Measurements from ENCODE around the gene TMEM135.
A peak's percentile ranks its signal among the peaks of the same experiment; 100 is the strongest.
"Not testable (repeated sequence)": the region's sequence is repeated elsewhere in the genome, so short reads cannot be mapped to it uniquely, and the experiment has no call there.

TMEM135 gene

DNA sequence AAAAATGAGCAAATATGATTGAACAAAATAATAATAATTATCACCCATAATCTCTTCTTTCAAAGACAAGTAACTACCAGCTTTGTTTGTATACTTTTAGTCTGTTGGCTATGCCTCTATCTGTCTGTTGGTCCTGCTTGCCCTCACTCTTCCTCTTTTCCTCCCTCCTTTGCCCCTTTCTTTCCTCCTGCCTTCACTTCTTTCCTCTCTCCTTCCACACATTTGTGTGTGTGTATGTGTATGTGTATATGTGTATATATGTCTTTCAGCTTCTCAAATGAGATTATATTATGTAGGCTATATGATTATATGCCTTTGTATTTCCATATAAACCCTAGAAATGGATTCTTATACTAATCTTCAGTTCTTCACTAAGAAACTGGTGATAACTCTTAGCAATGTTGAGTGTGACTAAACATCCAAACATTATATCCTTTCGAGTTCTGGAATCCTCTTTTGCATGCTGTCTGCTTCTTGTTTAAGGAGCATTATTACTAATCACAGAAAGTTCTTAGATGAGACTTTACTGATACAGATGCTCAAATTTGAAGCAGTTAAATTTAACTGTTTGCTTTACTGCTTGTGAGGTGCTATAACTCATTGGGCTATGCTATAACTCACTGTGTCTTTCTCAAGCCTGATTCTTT lies 219.1 kb downstream of the TMEM135 start:
- no peak overlapping the region for H3K27ac Mint-ChIP-seq
- H3K4me3 Mint-ChIP-seq = no peak overlapping the region
- H3K9me3 Mint-ChIP-seq = peaks cover 0 to 3% of the 10 kb centered on the region in 2 donors
- no peak for ATAC-seq
- peaks cover 10% of the 10 kb centered on the region for H3K4me1 Mint-ChIP-seq
- no peak for DNase-seq
- H3K27me3 Mint-ChIP-seq = no peaks in the 10 kb centered on the region

- no peak for DNase-seq
- H3K4me3 Mint-ChIP-seq = no peak overlapping the region
- no peaks in the 10 kb centered on the region for H3K9me3 Mint-ChIP-seq
- H3K27me3 Mint-ChIP-seq = no peaks in the 10 kb centered on the region
- H3K27ac Mint-ChIP-seq = peak overlapping the region; percentile 23 to 79
- no peak for ATAC-seq
- peaks cover 6% of the 10 kb centered on the region for H3K4me1 Mint-ChIP-seq
Observed at GRCh38 chr11:87258171-87258833, 220.6 kb downstream of the TMEM135 start.

DNA sequence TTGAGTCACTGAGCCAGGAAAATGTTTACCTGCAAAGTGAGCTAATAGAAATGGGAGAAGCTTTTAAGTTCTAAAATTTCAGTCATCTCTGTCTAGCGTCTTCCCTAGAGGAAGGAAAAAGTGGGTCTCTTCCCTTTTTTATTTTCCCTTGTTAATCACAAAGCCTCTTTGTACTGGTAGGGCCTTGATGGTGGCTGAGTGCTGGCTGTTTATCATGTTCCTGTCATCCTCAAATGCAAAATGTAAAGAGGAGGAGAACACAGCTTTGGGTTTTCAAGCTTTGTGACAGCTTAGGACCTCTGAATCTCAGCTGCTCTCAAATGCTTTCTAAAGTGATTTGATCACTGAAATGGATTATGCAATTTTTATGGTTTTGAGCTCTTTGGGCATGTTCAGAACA lies 222.0 kb downstream of the TMEM135 start:
- Mint-ChIP-seq H3K27me3 (no peaks in the 10 kb centered on the region), H3K4me1 (peaks cover 6% of the 10 kb centered on the region), H3K27ac (no peak overlapping the region), H3K9me3 (no peaks in the 10 kb centered on the region), H3K4me3 (no peak overlapping the region)
- DNase-seq (no peak), ATAC-seq (no peak)

DNA sequence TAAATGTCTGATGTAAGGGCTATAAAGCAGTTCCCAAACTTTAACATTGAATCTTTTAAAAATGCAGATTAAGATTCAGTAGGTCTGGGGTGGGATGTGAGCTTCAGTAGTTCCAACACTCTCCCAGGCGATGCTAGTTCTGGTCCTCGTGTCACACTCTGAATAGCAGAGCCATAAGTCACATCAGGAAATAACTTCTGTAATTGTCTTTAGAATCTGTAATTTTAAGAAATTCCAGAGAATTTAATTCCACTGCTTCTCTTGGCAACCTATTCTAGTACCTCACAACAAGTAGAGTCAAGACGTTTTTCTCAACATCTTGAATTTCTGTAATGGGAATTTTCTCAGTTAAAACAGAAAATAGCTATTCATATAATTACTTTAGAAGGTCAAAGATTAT lies 223.1 kb downstream of the TMEM135 start:
- Mint-ChIP-seq H3K4me3 (no peak overlapping the region), H3K4me1 (no peaks in the 10 kb centered on the region), H3K9me3 (no peaks in the 10 kb centered on the region), H3K27me3 (no peaks in the 10 kb centered on the region), H3K27ac (no peak overlapping the region)
- ATAC-seq (no peak), DNase-seq (no peak)

DNA sequence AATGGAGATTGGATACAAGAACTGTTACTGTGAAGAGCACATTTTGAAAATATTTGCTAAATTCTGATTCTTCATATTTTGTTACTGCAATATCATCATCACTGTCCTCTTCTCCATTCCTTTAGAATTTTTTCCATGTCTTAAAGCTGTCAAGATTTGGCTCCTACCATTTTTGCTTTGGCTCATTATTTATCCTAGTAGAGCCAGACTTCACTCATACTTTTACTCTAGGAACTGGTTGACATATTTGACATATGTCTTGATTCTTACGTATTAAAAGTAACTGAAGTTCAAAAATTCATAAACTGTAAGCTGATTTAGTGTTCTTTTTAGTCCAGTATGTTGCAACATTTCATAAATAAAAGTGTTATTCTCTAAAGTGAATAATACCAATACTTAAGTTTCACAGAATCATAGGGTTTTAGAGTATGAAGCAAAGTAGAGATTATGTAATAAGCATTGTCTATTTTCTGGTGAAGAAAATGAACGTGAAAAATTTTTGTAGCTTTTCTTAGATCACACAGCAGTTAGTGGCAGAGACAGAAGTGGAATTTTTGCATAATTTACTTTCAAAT lies 225.6 kb downstream of the TMEM135 start:
- Mint-ChIP-seq H3K9me3 (no peaks in the 10 kb centered on the region), H3K27me3 (no peaks in the 10 kb centered on the region), H3K27ac (no peak overlapping the region), H3K4me1 (no peaks in the 10 kb centered on the region), H3K4me3 (no peak overlapping the region)
- DNase-seq (no peak), ATAC-seq (no peak)

GRCh38 chr11:87263979-87264378 lies 226.2 kb downstream of the TMEM135 start:
- Mint-ChIP-seq H3K4me3 (no peak overlapping the region), H3K27ac (no peak overlapping the region)
- ATAC-seq = no peak

GRCh38 chr11:87265132-87265531 lies 227.4 kb downstream of the TMEM135 start:
- H3K4me3 Mint-ChIP-seq = no peak overlapping the region
- H3K27ac Mint-ChIP-seq = no peak overlapping the region
- DNase-seq (no peak), ATAC-seq (no peak)
- H3K9me3 Mint-ChIP-seq = no peaks in the 10 kb centered on the region
- no peaks in the 10 kb centered on the region for H3K27me3 Mint-ChIP-seq
- no peaks in the 10 kb centered on the region for H3K4me1 Mint-ChIP-seq

More at GRCh38 chr11:87263979-87264378, 226.2 kb downstream of the TMEM135 start:
- Mint-ChIP-seq H3K9me3 (no peaks in the 10 kb centered on the region), H3K4me1 (no peaks in the 10 kb centered on the region), H3K27me3 (no peaks in the 10 kb centered on the region)
- DNase-seq = no peak

DNA sequence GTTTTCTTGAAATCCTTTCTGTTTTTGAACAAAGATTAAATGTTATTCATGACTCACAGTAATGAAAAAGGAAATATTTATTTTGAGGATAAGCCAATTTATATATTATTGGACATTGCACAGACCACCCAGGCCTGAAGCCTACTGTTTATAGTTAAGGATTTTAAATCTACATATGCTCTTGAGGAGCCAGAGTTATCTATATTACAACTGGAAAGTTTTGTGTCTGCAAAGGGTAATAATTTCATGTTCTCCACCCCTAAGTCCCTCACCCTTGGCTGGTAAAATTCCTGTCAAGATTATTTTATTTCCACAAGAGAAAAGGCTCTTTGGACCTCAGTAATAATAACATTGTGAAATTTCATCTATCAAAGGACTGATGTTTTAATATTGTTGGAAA lies 228.2 kb downstream of the TMEM135 start:
- H3K9me3 Mint-ChIP-seq = no peaks in the 10 kb centered on the region
- H3K27ac Mint-ChIP-seq = no peak overlapping the region
- DNase-seq (no peak), ATAC-seq (no peak)
- no peaks in the 10 kb centered on the region for H3K27me3 Mint-ChIP-seq
- H3K4me1 Mint-ChIP-seq = no peaks in the 10 kb centered on the region
- H3K4me3 Mint-ChIP-seq = no peak overlapping the region

GRCh38 chr11:87266751-87267150 lies 229.0 kb downstream of the TMEM135 start:
- H3K4me1 Mint-ChIP-seq = no peaks in the 10 kb centered on the region
- H3K27me3 Mint-ChIP-seq = no peaks in the 10 kb centered on the region
- no peak overlapping the region for H3K27ac Mint-ChIP-seq
- DNase-seq (no peak), ATAC-seq (no peak)
- no peak overlapping the region for H3K4me3 Mint-ChIP-seq
- no peaks in the 10 kb centered on the region for H3K9me3 Mint-ChIP-seq

DNA sequence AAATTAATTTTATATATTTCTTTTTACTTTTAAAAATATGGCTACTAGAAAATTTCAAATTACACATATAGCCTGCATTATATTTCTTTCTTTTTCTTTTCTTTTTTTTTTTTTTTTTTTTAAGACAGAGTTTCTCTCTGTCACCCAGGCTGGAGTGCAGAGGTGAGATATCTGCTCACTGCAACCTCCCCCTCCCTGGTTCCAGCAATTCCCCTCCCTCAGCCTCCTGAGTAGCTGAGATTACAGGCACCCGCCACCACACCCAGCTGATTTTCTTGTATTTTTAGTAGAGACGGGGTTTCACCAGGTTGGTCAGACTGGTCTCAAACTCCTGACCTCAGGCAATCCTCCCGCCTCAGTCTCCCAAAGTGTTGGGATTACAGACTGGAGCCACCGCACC lies 234.2 kb downstream of the TMEM135 start:
- H3K4me3 Mint-ChIP-seq, H3K9me3 Mint-ChIP-seq, DNase-seq, H3K4me1 Mint-ChIP-seq, ATAC-seq, H3K27me3 Mint-ChIP-seq, H3K27ac Mint-ChIP-seq: not testable (repeated sequence)

- no peaks in the 10 kb centered on the region for H3K9me3 Mint-ChIP-seq
- no peaks in the 10 kb centered on the region for H3K4me1 Mint-ChIP-seq
- H3K4me3 Mint-ChIP-seq = no peak overlapping the region
- H3K27ac Mint-ChIP-seq = no peak overlapping the region
- DNase-seq = no peak
- H3K27me3 Mint-ChIP-seq = no peaks in the 10 kb centered on the region
- ATAC-seq = no peak
Observed at GRCh38 chr11:87275176-87275575, 237.4 kb downstream of the TMEM135 start.

- no peak for ATAC-seq
- no peak for DNase-seq
- no peak overlapping the region for H3K4me3 Mint-ChIP-seq
- H3K27ac Mint-ChIP-seq = no peak overlapping the region
- H3K4me1 Mint-ChIP-seq = no peaks in the 10 kb centered on the region
- no peaks in the 10 kb centered on the region for H3K9me3 Mint-ChIP-seq
- H3K27me3 Mint-ChIP-seq = no peaks in the 10 kb centered on the region
Observed at GRCh38 chr11:87280143-87280542, 242.4 kb downstream of the TMEM135 start.

DNA sequence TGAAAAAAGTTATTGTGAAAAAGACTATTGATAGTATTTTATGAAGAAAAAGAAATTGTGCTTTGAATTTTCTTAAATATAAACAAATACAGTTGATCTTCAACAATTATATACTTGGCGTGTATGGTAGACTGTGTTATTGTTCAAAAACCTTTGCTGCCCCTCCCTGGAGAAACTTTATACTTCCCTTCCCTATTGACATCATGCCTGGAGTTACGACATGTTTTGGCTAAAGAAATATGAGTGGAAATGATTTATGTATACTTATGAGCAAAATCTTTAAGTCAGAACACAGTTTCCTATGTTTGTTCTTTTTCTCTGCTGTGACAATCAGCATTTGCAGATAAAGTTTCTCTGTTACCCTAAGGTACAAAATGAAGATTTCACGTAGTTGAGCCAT lies 243.8 kb downstream of the TMEM135 start:
- Mint-ChIP-seq H3K9me3 (no peaks in the 10 kb centered on the region), H3K27me3 (no peaks in the 10 kb centered on the region), H3K4me1 (no peaks in the 10 kb centered on the region), H3K27ac (no peak overlapping the region), H3K4me3 (no peak overlapping the region)
- DNase-seq (no peak), ATAC-seq (no peak)

- Mint-ChIP-seq H3K4me1 (no peaks in the 10 kb centered on the region), H3K27ac (no peak overlapping the region), H3K27me3 (no peaks in the 10 kb centered on the region), H3K4me3 (no peak overlapping the region), H3K9me3 (no peaks in the 10 kb centered on the region)
- DNase-seq (no peak), ATAC-seq (no peak)
Observed at GRCh38 chr11:87284306-87284705, 246.6 kb downstream of the TMEM135 start.

- not testable (repeated sequence) for H3K4me3 Mint-ChIP-seq, H3K27ac Mint-ChIP-seq
Observed at GRCh38 chr11:87285674-87286073, 247.9 kb downstream of the TMEM135 start.

DNA sequence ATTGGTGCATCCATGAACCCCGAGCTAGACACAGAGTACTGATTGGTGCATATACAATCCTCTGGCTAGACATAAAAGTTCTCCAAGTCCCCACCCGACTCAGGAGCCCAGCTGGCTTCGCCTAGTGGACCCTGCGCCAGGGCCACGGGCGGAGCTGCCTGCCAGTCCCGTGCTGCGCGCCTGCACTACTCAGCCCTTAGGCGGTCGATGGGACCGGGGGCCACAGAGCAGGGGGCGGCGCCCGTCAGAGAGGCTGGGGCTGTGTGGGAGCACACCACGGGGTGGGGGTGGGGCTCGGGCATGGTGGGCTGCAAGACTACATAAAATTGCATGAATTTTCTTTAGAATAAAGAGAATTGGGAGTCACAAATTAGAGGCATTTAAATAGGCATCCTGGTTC lies 248.6 kb downstream of the TMEM135 start:
- DNase-seq (no peak), ATAC-seq (peak; percentile 55)
- Mint-ChIP-seq H3K4me1 (no peaks in the 10 kb centered on the region), H3K27me3 (no peaks in the 10 kb centered on the region), H3K9me3 (no peaks in the 10 kb centered on the region), H3K27ac (no peak overlapping the region), H3K4me3 (no peak overlapping the region)

More at GRCh38 chr11:87285674-87286073, 247.9 kb downstream of the TMEM135 start:
- H3K4me1 Mint-ChIP-seq, H3K9me3 Mint-ChIP-seq, DNase-seq, ATAC-seq, H3K27me3 Mint-ChIP-seq: not testable (repeated sequence)

Measured in stimulated activated naive CD8-positive, alpha-beta T cell treated with anti-CD3 and anti-CD28 coated beads, Interleukin-15, amount 100 ng/mL, for 72 hours (primary cell).